LNCAP (cell line): Measurements from ENCODE around the gene MEG3.
A peak's percentile ranks its signal among the peaks of the same experiment; 100 is the strongest.

Source experiments
- CTCF ChIP-seq: fragments of 450-650 bp; IDR thresholded peaks from 2 replicates; pipeline ENCODE4 v1.5.1; 2017; ENCODE audit warnings: mild to moderate bottlenecking

The MEG3 gene

GRCh38 chr14:100844082-100844408 is 18.1 kb downstream of the MEG3 start:
- TF ChIP-seq CTCF: no peak

GRCh38 chr14:100844421-100844820 is 18.5 kb downstream of the MEG3 start:
- no peak for TF ChIP-seq CTCF

- TF ChIP-seq CTCF: no peak
These were observed 18.9 kb downstream of the MEG3 start for GRCh38 chr14:100844846-100845245.

- no peak for TF ChIP-seq CTCF
These were observed 19.4 kb downstream of the MEG3 start for GRCh38 chr14:100845341-100845740.

GRCh38 chr14:100846309-100846859 is 20.5 kb downstream of the MEG3 start:
- no peak for TF ChIP-seq CTCF

GRCh38 chr14:100849115-100849781 is 23.3 kb downstream of the MEG3 start:
- no peak for TF ChIP-seq CTCF

- peak; percentile 96 for TF ChIP-seq CTCF
These were observed 25.1 kb downstream of the MEG3 start for GRCh38 chr14:100850841-100851585.
